ENCODE data around the gene PBXIP1.
"Not testable (repeated sequence)": the region's sequence is repeated elsewhere in the genome, so short reads cannot be mapped to it uniquely, and the experiment has no call there.

PBXIP1 gene

DNA sequence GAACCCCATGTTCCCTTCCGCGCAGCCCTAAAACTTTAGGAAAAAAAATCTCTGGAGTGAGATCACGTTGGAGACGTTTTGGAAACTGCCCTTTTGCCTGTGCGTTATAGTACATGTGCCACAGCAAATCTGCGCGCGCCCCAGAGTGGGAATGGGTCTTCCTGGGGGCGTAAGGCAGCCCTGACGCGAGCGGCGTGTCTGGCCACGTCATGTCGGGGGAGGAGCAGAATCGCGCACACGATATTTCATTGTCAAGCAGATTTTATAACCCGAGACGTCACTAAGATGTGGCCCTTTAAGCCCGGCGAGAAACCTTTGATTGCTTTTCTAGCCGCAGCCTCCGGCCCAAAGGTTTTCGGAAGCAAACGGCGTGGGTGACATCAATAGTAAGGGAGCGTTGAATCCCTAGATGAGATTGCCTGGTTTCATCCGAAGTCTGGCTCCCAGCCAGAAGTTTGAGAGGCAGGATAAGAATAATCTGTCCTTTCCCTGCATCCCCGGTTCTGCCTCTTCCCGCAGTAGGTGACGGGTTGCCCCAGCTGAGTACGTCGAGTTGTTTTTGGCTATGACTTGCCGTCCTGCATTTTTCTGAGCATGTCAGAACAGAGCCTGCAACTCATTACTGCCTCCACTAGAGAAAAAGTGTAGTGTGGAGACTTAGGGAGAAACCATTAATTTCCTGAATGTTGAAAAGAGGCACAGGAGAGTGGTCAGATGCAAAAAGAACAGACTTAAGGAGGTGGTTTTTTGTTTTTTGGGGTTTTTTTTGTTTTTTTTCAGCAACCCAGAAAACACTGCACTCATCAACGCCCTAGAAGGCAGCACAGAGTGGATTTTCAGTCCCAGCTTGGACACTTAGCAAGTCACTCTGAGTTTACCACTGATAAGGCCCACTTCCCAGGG is 18.6 kb downstream of the PBXIP1 start:
- DNase-seq (ENCODE audit: low read depth in 2 of 2), result peak; percentile 74 to 80

DNA sequence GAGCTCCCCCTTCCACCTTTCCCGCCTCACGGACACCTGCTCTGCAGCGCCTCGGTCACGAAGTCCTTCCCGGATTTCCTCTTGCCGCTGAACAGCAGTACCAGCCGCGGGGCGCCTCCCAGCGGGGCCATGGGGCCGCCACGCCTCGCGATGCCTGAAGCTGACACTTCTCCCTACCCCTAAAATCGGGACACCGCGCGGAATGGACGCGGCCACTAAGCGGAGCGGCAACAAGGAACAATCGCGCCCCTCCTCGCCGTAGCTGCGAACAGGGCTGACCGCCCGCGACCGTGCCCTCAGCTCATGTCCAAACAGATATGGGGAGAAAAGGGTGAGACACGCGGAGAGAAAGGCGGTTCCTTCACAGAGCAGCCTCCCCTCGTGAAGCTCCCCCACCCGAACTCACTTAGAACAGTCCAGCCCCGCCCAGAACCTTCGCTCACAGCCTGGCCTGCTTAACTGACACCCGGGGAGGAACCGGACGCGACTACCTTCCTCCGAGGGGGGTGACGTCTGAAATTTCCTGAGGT is 19.3 kb downstream of the PBXIP1 start, which contains the start of gene PMVK:
Gene PMVK (minus strand): TSS at position 165 of the 530 bp plus-strand sequence. CDS start 34 bp downstream, at position 131.
- DNase-seq (ENCODE audit: low read depth in 2 of 2), result peak; percentile 86 to 90

DNA sequence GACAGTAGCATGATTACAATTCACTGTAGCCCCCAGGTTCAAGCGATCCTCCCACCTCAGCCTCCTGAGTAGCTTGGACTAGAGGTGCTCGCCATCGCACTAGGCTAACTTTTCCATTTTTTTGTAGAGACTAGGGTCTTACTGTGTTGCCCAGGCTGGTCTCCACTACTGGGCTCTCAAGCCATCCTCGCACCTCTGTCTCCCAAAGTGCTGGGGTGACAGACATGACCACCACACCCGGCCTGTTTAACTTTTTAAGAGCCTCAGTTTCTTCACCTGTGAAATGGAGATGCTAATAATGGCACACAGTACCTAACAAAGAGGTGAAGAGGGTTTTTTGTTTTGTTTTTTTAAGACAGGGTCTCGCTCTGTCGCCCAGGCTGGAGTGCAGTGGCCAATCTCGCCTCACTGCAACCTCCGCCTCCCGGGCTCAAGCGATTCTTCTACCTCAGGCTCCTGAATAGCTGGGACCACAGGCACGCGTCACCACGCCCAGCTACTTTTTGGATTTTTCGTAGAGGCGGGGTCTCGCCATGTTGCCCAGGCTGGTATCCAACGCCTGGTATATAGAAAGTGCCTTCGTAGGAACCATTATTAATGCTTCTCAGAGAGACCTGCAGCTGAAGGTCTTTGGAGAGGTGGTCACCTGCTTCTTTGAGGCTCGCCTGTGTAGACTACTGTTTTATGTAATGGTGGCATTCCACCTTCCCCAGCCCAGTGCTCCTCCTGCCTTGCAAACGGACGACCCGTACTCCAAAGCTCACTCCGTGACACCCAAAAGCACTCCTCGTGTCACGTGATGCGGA is 19.9 kb downstream of the PBXIP1 start:
- DNase-seq (ENCODE audit: low read depth in 2 of 2), result no peak

DNA sequence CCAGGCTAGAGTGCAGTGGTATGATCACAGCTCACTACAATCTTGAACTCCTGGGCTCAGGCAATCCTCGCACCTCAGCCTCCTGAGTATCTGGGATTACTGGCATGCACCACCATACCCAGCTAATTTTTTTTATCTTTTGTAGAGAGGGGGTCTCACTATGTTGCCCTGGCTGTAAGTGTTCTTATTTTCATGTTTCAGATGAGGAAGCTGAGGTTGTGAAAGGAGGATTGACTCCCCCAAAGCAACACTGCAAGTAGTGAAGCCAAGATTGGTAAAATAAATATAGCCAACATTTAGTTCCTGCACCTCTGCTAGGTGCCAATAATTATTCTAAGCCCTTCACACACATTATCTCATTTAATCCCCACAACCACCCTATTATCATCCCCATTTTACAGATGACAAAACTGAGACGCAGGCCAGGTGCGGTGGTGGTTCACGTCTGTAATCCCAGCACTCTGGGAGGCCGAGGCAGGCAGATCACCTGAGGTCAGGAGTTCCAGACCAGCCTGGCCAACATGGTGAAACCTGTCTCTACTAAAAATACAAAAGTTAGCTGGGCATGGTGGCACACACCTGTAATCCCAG is 21.4 kb downstream of the PBXIP1 start:
- DNase-seq (ENCODE audit: low read depth in 2 of 2), result no peak

DNA sequence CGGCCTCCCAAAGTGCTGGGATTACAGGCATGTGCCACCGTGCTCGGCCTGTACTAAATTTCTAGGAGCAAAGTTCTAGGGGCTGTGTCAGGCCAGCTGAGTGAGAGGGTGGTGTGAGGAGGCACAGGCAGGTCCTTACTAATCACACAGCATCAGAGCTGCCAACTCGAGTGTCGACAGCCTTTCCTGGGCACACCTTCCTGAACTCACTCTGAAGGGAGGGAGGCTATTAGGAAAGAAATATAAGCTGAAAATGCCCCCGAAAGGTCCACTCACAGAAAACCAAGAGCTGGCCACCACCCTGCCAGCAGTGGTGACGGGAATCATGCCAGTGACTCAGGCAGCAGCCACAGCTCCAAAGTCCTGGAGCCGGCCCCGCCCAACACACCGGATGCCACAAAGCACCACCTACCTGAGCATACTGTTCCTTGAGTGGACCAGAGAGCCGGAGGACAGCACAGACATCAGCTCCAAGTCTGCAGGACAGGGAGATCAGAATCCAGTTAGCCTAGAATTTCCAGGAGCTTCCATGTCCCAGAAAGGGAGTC is 23.9 kb downstream of the PBXIP1 start:
- no peak for DNase-seq (ENCODE audit: low read depth in 2 of 2)

DNA sequence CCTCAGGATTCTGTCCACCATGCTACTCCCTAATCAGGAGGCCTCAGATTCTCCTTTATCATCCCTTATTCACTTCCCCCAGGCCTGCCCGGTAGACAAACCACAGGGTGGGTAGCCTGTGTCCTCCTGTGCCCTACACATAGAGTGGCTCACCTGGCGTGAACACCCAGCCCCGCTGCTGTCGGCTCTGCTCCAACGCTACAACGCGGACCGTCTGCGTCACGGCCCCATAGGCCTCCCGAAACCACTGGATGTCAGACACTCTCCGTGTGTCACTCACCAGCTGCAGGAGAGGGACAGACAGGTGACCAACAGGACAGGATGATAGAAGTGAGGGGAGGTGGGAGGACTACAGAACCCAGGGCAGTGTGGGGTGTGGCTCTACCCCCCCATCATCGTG is 29.7 kb downstream of the PBXIP1 start:
- DNase-seq (ENCODE audit: low read depth in 2 of 2), result no peak

DNA sequence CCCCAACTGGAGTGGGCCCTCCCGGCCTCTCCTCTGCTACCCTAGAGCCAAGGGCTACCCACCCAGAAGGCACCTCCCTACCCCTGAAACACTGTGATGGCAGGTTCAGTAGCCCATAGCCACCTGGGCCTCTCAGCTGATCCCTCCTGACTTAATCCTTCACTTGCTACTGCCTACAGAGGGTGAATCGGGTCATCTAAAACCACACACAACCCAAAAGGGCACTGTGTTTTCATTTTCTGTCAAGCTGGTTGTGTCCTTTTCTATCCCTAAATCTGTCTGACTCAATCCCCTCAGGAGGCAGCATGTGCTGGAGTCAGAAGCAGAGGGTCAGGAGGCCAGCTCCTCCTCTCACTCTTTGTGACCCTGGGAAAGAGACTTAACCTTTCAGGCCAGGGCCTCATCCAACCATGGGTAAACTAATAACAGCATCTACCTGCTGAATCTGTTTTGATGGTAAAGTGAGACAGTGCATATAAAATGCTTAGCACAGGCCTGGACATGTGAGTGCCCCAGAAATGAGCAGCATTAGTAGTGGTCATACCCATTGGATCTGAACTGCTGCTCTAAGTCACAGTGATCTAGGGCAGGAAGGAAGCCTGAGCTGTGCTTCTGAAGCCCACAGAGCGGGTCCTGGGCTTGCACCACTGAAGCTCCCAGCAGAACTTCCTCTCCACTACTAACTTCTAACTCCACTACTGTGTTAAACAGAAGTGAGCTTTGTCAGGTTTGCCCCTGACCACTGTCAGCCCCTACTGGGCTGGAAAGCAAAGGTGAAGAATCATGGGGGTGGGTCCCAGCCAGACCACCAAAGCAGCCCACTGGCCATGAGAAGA is 30.3 kb downstream of the PBXIP1 start:
- DNase-seq (ENCODE audit: low read depth in 2 of 2), result no peak

DNA sequence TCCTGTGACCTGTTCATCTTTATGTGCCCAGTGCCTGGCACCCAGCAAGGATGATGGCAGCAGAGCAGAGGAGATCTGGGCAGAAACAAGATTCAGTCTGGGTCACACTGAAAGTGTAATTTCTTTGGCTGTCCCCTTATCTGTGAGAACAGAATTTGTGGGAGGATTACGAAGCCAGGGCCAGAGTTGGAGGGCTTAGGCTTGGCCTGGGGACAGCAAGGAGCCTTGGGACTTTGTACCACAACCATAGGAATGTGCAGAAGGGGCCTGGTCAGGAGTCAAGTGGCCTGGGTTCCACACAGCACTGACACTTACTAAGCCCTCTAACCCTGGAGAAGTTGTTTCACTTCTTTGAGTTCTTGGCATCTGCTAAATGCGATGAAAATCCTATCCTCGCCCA is 32.2 kb downstream of the PBXIP1 start:
- no peak for DNase-seq (ENCODE audit: low read depth in 2 of 2)

DNA sequence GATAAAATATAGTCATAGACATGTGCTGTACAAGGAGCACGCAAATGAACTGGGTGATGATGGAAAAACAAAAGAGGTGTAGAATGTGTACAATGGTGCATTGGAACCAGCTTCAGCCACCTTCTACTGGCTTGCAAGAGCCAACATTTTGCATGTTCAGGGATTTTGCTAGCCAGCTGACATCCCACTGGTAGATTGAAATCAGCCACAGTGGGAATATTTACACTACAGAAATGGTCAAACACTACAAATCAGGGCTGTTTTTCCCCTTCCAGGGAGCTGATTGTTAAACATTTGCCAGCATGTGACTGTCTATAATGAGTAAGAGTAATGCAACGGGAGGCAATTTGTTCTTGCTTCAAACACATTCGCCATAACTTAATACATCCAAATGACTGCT is 42.6 kb downstream of the PBXIP1 start:
- DNase-seq (ENCODE audit: low read depth in 2 of 2), result no peak

DNA sequence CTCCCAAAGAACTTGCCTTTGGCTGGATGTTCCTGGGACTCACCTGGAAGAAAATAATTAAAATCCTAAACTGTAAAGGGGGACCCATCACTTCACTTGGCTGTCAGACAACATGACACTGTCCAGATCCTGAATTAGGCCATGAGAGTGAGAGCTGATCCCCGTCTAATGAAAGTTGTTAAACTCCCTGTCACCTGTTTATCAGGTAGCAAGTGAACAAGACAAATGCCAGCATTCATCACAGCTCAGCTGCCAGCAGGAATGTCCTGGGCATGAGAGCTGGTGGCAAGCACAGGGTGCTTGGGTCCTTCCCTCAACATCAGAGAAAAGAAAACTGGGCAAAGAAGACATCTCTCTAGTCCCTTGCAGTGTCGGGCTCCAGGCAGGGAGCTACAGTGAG is 43.1 kb downstream of the PBXIP1 start:
- DNase-seq (ENCODE audit: low read depth in 2 of 2), result no peak

DNA sequence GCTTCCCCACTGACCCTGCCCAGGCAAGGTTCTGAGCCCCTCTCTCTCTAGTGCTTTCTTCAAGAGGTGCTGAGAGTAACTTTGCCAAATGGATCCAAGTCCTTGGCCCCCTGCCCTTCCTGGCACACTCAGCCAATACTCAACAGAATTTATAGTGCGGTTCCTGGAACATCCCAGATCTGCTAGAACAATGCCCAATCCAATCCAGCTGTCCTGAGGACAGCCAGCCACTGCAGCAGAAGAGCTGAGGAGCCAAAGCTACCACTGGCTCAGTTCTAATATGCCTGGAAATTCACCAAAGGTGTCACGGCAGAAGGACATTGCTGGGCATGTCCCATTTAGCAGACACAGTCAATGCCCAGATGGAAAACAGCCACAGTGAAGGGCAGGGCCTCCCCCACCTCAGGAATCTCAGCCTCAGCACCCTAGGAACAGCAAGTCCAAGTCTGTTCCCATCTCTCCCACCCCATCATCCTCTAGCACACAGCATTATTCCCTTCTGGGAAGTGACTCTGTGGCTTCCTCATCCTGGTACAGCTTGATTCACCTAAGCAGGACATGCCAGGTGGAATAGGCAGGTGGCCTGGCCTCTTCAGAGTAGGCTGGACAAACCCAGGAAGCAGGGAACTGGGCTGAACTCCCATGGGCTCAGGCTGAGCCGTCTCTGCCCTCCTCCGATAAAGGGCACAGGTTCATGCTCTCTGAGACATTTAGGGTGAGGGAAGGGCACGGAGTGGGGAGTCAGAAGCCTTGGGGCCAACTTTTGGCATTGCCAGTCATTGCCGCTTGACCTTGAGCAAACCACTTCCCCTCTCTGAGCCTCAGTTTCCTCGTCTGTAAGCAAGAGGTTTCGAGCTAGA is 44.0 kb downstream of the PBXIP1 start:
- DNase-seq (ENCODE audit: low read depth in 2 of 2), result no peak

DNA sequence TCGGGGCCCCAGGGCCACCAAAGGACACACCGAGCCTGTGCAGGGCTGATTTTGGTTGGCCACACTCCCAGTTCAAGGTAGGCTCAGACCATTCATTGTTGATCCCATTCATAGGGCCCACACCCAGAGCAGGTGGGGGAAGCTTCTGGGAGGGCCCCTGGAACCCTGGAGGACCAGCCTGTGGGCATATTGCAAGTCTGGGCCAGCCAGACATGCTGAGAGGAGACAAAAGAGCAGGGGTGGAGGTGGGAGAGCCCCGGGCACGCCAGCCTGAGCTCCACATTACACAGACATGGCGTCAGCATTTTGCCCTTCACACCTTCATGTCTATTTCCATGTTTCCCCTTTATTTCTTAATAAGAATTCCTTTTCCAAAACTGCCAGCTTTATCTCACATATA is 45.0 kb downstream of the PBXIP1 start:
- no peak for DNase-seq (ENCODE audit: low read depth in 2 of 2)

DNA sequence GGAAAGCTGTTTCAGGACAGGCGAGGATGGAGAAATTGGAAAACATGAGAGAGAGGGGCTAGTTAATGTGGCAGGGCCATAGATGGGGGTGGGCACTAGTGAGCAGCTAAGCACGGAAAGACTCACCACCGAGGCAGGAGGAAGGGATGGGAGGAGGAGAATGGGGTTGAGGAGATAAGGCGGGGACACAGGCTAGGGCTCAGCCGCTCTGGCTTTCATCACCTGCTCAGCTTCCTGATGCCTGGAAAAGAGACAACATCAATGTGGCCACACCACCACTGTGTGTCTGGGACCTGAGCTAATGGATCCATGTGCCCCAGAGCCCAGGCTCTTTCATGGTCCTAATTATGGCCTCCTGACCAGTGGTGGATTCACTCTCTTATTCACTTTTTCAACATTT is 47.0 kb downstream of the PBXIP1 start:
- no peak for DNase-seq (ENCODE audit: low read depth in 2 of 2)

DNA sequence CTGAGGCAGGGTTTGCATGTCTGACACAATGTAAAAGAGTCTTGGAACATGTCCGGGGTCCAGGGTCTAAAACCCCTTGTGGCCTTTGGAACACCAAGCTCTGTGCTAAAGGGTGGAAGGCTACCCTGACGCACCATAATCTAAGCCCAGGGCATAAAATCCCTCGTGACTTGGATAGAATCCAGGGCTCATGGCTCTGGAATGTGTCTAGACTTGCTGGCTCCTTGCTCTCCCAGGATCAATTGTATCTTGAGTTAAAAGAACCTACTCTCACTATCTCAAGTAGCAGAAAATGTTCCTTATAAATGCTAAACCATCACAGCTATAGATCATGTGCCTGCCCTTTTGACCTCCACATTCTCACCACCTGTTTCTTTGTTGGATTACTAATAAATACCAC is 47.8 kb downstream of the PBXIP1 start:
- not testable (repeated sequence) for DNase-seq (ENCODE audit: low read depth in 2 of 2)

DNA sequence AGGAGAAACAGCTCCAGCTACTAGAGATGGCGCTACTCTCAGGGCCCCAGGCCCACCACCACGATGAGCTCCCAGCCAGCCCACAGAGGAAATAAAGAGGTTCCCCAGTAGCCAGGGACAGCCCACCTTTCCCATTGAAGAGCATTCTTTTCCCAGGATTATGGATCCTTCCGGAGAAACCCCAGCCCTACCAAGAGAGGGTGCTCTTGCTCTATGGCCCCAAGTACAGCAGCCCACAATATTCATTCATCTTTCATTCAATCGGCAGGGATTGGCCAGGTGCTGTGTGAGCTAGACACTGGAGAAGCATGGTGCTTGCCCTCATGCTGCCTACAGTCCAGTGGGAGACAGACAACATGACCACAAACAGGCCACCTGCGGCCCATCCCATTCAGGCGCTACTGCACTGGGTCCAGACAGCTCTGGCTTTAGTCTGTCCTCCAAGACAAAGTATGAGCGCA is 49.2 kb downstream of the PBXIP1 start:
- DNase-seq (ENCODE audit: low read depth in 2 of 2), result no peak

DNA sequence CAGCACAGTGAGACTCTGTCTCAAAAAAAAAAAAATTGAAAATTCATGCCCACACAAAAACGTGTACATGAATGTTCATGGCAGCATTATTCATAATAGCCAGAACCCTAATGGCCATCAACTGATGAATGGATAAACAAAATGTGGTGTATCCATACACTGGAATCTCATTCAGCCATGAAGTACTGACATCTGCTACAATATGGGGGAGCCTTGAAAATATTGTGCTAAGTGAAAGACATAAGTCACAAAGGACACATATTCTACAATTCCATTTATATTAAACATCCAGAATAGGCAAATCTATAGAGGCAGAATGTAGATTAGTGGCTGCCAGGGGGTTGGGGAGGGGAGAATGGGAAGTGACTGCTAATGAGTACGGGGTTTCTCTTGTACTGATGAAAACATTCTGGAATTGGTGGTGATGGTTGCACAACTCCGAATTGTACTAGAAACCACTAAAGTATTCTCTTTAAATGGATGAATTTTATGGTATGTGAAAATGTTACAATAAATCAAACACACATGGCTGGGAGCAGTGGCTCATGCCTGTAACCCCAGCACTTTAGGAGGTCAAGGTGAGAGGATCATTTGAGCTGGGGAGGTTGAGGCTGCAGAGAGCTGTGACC is 52.8 kb downstream of the PBXIP1 start:
- no peak for DNase-seq (ENCODE audit: low read depth in 2 of 2)

DNA sequence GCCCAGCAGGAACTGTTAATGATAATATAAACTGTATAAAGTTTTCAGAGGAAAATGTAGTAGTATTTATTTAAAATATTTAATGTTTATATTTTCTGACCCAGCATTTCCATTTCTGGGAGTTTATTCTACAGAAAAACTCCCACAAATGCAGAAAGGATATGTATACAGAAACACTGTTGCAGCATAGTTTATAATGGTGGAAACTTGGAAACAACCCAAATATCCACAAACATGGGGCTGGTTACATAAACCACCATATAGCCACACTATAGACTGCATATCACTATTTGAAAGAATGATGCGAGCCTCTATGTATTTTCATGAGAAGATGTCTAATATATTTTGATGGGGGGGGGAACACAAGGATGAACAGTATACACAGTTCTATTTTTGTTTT is 54.3 kb downstream of the PBXIP1 start:
- no peak for DNase-seq (ENCODE audit: low read depth in 2 of 2)

DNA sequence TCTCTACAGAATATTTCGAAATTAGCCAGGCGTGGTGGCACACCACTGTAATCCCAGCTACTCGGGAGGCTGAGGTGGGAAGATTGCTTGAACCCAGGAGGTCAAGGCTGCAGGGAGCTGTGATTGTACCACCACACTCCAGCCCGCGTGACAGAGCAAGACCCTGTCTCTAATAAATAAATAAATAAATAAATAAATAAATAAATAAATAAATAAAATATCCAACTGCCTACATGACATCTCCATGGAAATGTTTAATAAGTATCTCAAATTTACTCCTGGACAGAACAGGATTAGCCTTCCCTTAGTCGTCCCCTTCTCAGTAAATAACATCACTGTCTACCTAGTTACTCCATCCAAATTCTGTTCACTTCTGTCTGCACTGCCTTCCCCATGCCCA is 56.9 kb downstream of the PBXIP1 start:
- no peak for DNase-seq (ENCODE audit: low read depth in 2 of 2)

DNA sequence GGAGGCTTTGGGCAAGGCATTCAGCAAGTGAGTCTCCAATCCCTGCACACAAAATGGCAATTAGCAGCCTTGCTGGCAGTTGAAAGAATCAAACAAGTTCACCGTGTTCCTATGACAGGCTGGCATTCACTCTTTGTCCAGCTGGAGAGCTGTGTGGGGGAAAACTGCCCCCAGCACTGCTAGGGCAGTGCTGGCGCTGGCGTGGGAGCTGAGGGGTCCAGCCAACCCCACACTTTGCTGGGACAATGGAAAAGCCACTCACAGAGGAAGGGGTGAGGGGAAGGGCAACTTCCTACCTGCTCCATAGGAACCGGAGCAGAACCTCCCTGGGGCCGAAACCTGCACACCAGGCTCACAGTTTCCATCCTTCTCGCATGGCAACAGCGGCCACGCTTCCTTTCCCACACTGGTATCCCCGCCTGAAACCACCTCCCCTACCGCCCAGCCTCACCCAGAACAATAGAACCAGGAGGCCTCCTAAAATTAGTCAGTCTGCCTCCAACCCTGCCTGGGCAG is 59.1 kb downstream of the PBXIP1 start:
- DNase-seq (ENCODE audit: low read depth in 2 of 2), result no peak
